ENCODE measurements around the gene SARS1.

Gene SARS1

GRCh38 chr1:109228167-109228566 lies 14.4 kb downstream of the SARS1 start:
- no peak for DNase-seq (ENCODE audit: low spot score)

GRCh38 chr1:109229531-109230127 lies 15.9 kb downstream of the SARS1 start:
- DNase-seq (ENCODE audit: low spot score) = no peak

- no peak for DNase-seq (ENCODE audit: low spot score)
Measured at GRCh38 chr1:109231066-109231465, 17.3 kb downstream of the SARS1 start.

- DNase-seq (ENCODE audit: low spot score) = no peak
Measured at GRCh38 chr1:109235137-109235536, 21.4 kb downstream of the SARS1 start.

- DNase-seq (ENCODE audit: low spot score) = no peak
Measured at GRCh38 chr1:109237512-109237911, 23.8 kb downstream of the SARS1 start.

- DNase-seq (ENCODE audit: low spot score) = no peak
Measured at GRCh38 chr1:109238382-109238781, 24.7 kb downstream of the SARS1 start.

- DNase-seq (ENCODE audit: low spot score) = no peak
Measured at GRCh38 chr1:109239047-109239408, 25.3 kb downstream of the SARS1 start.

- DNase-seq (ENCODE audit: low spot score) = peak; percentile 80
Measured at GRCh38 chr1:109239409-109240068, 25.8 kb downstream of the SARS1 start.

- no peak for DNase-seq (ENCODE audit: low spot score)
Measured at GRCh38 chr1:109240158-109241152, 26.7 kb downstream of the SARS1 start.

GRCh38 chr1:109241344-109241743 lies 27.6 kb downstream of the SARS1 start:
- DNase-seq (ENCODE audit: low spot score) = no peak

- DNase-seq (ENCODE audit: low spot score) = no peak
Measured at GRCh38 chr1:109241841-109242345, 28.2 kb downstream of the SARS1 start.

- DNase-seq (ENCODE audit: low spot score) = no peak
Measured at GRCh38 chr1:109242387-109242786, 28.7 kb downstream of the SARS1 start.

GRCh38 chr1:109243221-109243620 lies 29.5 kb downstream of the SARS1 start:
- no peak for DNase-seq (ENCODE audit: low spot score)

GRCh38 chr1:109243860-109244552 lies 30.3 kb downstream of the SARS1 start:
- DNase-seq (ENCODE audit: low spot score) = no peak

GRCh38 chr1:109246141-109246551 lies 32.4 kb downstream of the SARS1 start:
- no peak for DNase-seq (ENCODE audit: low spot score)

GRCh38 chr1:109247401-109248365 lies 34.0 kb downstream of the SARS1 start:
- no peak for DNase-seq (ENCODE audit: low spot score)

- DNase-seq (ENCODE audit: low spot score) = no peak
Measured at GRCh38 chr1:109248444-109248796, 34.7 kb downstream of the SARS1 start.

- peak; percentile 96 for DNase-seq (ENCODE audit: low spot score)
Measured at GRCh38 chr1:109248797-109249629, 35.3 kb downstream of the SARS1 start, which contains the start of gene CELSR2. TSS of gene CELSR2 (plus strand) at chr1:109249539. CDS start at chr1:109250080, 541 bp downstream.

GRCh38 chr1:109249654-109250401 lies 36.1 kb downstream of the SARS1 start:
- no peak for DNase-seq (ENCODE audit: low spot score)
